HUES64 (cell line): ENCODE measurements around the gene KAZN.

Source experiments
- H3K27ac ChIP-seq: 2 replicates; pipeline ENCODE4 v1.7.0; 2013; ENCODE audit warnings: low read depth, low read length, inconsistent platforms
- H3K27me3 ChIP-seq: 2 replicates; pipeline ENCODE4 v1.6.1; 2013; ENCODE audit warnings: mild to moderate bottlenecking, low read length; ENCODE audit not compliant: insufficient read depth
- H3K36me3 ChIP-seq: 2 replicates; pipeline ENCODE4 v1.6.1; 2013; ENCODE audit warnings: mild to moderate bottlenecking, low read length; ENCODE audit not compliant: insufficient read depth
- H3K4me1 ChIP-seq: 2 replicates; pipeline ENCODE4 v1.6.1; 2013; ENCODE audit warnings: mild to moderate bottlenecking, low read length, moderate library complexity; ENCODE audit not compliant: insufficient read depth
- H3K4me3 ChIP-seq: 2 replicates; pipeline ENCODE4 v1.5.1; 2013; ENCODE audit warnings: mild to moderate bottlenecking, low read length, moderate library complexity
- H3K9ac ChIP-seq: 2 replicates; pipeline ENCODE4 v1.6.1; 2013; ENCODE audit warnings: mild to moderate bottlenecking, low read depth, low read length
- H3K9me3 ChIP-seq: 2 replicates; pipeline ENCODE4 v1.6.1; 2013; ENCODE audit warnings: low read depth, low read length; ENCODE audit not compliant: insufficient read depth
- WGBS: fragments of 150-250, 120-280 bp; methylation state at CpG from one replicate; pipeline ENCODE4 v1.1.7; 2013; ENCODE audit warnings: missing lambda C conversion rate; 5-methylcytosine and 5-hydroxymethylcytosine counted together

KAZN gene

DNA sequence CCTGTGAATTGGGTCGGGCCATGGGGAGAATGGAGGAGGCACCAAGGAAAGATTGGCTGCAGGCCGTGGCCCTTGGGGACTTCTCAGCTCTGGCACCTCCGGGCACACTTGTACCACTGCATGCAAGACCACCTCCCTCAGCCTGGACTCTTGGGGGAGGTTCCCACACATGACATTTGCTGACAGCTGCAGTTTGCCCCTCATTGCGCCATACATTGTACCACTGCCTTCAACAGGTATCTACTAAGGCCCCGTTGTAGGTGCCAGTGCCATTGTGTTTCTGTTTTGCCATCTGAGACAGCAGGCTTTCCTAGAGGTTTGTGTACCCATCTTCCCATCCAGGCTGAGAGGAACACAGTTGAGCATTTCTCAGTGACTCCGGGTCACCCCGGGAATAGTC, 395.7 kb downstream of the KAZN start:
- H3K36me3 ChIP-seq: no peaks in the 10 kb centered on the region
- H3K27ac ChIP-seq: no peak overlapping the region
- no peak overlapping the region for H3K9ac ChIP-seq
- 93% methylated on average over 7 of the region's 7 CpGs for WGBS
- peaks cover 10% of the 10 kb centered on the region; the same call in 1 of the 2 replicates for H3K4me1 ChIP-seq
- no peak overlapping the region for H3K4me3 ChIP-seq
- no peaks in the 10 kb centered on the region for H3K9me3 ChIP-seq
- no peaks in the 10 kb centered on the region for H3K27me3 ChIP-seq

DNA sequence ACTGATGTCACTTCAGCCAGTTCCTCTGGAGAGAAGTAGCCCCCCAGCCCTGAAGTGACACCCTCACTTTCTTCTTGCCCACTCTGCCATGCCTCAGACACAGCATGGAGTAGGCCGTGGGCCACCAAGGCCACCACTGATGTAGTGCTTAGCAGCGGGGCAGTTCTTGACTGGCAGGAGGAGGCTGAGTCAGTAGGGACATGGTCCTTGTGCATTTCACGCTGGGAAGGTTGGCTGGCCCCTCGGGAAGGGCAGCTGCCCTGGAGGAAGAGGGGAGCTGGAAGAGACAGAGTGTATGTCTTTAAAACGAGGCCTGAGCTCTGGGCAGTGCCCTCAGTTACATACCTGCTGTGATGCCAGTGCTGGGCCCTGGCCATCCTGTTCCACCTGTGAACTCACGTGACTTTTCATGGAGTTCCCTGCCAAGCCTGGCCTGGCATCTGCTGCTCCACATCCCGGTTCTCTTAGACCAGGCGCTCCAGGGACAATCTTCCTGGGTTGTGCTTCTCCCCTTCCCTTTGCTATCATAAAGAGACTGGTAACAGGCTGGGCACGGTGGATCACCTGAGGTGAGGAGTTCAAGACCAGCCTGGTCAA, 396.5 kb downstream of the KAZN start:
- no peak overlapping the region for H3K27ac ChIP-seq
- no peaks in the 10 kb centered on the region for H3K36me3 ChIP-seq
- peaks cover 10% of the 10 kb centered on the region; the same call in 1 of the 2 replicates for H3K4me1 ChIP-seq
- H3K4me3 ChIP-seq: no peak overlapping the region
- H3K9me3 ChIP-seq: no peaks in the 10 kb centered on the region
- no peaks in the 10 kb centered on the region for H3K27me3 ChIP-seq
- 90% methylated on average over 9 of the region's 9 CpGs for WGBS
- no peak overlapping the region for H3K9ac ChIP-seq

DNA sequence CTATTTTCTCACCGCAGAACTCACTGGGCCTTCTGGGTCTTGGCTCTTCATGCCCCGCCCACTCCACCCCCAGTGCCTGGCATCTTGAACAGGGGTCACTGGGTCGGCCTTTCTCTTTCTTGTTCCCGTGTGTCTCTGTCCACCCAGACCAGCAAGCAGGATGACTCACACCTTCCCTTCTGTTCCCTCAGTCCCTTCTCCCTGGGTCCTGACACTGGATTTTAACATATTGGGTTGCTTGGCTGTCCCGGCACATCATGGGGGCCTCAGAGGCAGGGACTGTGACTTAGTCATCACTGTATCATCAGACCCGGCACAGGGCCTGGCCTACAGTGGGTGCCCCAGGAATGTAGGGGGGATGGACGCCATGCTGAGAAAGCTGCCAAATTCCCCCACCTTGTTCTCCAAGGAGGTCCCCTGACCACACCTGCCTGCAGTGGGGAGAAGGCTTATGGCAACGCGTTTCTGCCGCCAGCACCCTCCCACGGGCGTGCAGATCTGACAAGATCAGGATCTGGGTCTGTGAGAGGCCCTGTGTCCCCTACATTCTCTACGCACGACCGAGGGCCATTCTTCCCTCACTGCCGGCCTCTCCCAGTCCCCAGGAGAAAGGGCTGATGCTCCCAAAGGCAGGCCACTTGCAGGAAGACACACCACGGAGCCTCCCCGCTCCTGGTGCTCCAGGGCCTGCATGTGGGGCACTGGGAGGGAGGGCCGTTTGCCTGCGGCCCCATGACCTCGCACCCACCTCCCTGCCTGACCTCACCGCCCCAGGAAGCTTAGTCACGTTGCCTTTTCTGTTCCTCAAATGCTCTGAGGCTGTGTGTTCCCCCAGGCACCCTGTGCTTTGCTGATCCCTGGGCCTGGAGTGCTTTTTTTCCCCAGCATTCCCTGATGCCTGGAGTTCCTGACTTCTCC, 397.9 kb downstream of the KAZN start:
- Histone ChIP-seq H3K4me1 (peaks cover 10% of the 10 kb centered on the region; the same call in 1 of the 2 replicates), H3K9me3 (no peaks in the 10 kb centered on the region), H3K27ac (peak overlapping the region; percentile 40; the same call in 1 of the 2 replicates), H3K9ac (no peak overlapping the region), H3K27me3 (no peaks in the 10 kb centered on the region), H3K4me3 (no peak overlapping the region), H3K36me3 (no peaks in the 10 kb centered on the region)
- 66% methylated on average over 23 of the region's 23 CpGs for WGBS

DNA sequence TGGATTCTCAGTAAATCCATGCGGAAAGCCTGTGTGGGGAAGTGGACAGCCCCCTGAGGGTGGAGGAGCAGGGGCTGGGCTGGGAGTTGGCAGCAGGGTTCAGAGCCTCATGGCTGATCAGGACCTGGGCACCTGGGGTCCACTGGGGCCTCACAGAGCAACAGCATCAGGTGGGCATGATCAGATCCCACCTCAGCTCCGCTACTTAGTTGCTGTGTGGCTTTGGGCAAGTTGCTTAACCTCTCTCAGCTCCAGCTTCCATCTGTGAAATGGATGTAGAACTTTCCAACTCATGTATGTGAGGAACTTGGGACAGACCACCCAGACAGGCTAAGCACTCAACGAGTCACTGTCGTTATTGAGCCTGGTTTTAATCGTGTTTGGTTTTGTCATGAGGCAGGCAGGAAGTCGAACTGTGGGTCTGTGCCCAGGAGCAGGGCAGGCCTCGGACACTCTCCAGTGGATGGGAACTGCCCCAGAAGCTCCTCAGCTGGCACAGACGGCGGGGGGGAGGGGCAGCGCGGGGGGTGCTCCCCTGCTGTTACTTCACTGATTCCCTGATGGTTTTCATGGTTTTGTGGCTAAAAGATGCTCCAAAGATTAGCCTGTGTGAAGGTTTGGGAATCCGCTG, 399.3 kb downstream of the KAZN start:
- Histone ChIP-seq H3K9ac (no peak overlapping the region), H3K27me3 (no peaks in the 10 kb centered on the region), H3K36me3 (no peaks in the 10 kb centered on the region), H3K4me1 (peaks cover 10% of the 10 kb centered on the region; the same call in 1 of the 2 replicates), H3K9me3 (no peaks in the 10 kb centered on the region), H3K4me3 (no peak overlapping the region), H3K27ac (no peak overlapping the region)
- WGBS: 81% methylated on average over 12 of the region's 12 CpGs

DNA sequence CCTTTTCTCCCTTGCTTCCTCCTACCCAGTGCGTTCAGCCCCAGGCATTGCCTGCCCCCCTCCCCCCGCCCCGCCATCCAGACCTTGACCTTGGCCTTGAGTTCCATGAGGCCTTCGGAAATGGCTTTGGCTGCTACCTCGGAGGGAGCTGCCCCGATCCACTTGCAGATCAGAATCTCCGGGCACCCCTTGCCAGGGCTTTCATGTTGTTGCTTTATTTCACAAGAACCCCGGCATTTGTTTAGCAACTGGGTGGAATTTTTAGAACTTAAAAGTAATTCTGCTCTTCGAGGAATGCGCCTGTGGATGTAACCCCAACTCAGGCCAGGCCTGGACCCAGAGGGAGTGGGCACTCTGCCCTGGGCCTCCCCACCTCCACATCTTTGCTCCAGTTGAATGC, 401.0 kb downstream of the KAZN start:
- Histone ChIP-seq H3K36me3 (no peaks in the 10 kb centered on the region), H3K9ac (no peak overlapping the region), H3K4me3 (no peak overlapping the region), H3K27me3 (no peaks in the 10 kb centered on the region), H3K9me3 (no peaks in the 10 kb centered on the region), H3K4me1 (peaks cover 10% of the 10 kb centered on the region; the same call in 1 of the 2 replicates), H3K27ac (no peak overlapping the region)
- WGBS: 87% methylated on average over 10 of the region's 10 CpGs

DNA sequence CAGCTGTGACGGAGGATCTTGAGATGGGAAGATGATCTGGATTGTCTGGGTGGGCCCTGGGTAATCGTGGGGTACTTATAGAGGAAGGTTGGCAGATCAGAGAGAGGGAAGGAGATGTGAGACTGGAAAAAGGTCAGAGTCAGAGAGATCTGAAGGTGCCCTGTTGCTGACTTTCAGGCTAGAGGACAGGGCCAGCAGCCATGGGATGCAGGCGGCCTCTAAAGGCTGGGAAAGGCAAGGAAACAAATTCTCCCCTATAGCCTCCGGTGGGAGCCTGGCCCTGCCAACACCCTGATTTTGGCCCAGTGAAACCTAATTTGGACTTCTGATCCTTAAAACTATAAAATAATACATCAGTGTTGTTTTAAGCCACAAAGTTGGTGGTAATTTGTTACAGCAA, 401.5 kb downstream of the KAZN start:
- H3K4me1 ChIP-seq: peaks cover 10% of the 10 kb centered on the region; the same call in 1 of the 2 replicates
- no peaks in the 10 kb centered on the region for H3K9me3 ChIP-seq
- H3K36me3 ChIP-seq: no peaks in the 10 kb centered on the region
- no peak overlapping the region for H3K4me3 ChIP-seq
- H3K27me3 ChIP-seq: no peaks in the 10 kb centered on the region
- no peak overlapping the region for H3K9ac ChIP-seq
- WGBS: 90% methylated on average over 4 of the region's 4 CpGs
- no peak overlapping the region for H3K27ac ChIP-seq

DNA sequence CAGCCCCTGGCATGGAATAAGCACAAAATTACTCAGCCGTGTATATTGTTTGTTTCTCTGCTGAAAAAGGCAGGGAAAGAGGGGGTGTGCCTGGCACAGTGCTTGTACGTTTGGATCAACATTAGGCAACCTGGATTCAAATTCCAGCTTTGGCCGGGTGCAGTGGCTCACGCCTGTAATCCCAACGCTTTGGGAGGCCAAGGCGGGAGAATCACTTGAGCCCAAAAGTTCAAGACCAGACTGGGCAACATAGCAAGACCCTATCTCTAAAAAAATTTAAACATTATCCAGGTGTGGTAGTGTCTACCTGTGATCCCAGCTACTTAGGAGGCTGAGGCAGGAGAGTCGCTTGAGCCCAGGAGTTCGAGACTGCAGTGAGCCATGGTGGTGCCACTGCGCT, 402.2 kb downstream of the KAZN start:
- H3K27me3 ChIP-seq: no peaks in the 10 kb centered on the region
- H3K36me3 ChIP-seq: no peaks in the 10 kb centered on the region
- no peak overlapping the region for H3K9ac ChIP-seq
- no peak overlapping the region for H3K4me3 ChIP-seq
- H3K4me1 ChIP-seq: peaks cover 10% of the 10 kb centered on the region; the same call in 1 of the 2 replicates
- WGBS: 93% methylated on average over 9 of the region's 9 CpGs
- no peak overlapping the region for H3K27ac ChIP-seq
- H3K9me3 ChIP-seq: no peaks in the 10 kb centered on the region

DNA sequence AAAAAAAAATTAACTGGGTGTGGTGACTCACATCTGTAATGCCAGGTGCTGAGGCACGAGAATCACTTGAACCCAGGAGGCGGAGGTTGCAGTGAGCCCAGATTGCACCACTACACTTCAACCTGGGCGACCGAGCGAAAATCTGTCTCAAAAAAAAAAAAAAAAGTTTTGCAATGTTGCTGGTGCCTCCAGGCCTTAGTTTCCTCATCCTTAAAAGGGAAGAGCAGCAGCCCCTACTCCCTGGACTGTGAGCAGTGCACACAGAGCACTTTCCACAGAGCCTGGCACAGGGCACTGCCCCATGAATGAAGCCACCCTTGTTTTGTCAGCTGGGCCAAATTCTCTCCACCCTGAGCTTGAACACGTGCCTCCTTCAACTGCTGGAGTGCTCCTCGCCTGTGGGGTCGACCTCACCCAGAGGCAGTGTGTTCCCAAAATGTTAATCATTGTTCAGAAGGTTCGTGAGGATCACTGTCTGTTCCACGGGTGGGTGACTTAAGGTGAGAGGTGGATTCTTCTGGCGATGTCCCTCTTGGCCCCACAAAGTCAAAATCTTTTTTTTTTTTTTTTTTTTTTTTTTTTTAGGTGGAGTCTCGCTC, 402.9 kb downstream of the KAZN start:
- Histone ChIP-seq H3K27ac (no peak overlapping the region), H3K4me3 (no peak overlapping the region), H3K36me3 (no peaks in the 10 kb centered on the region), H3K27me3 (no peaks in the 10 kb centered on the region), H3K9me3 (no peaks in the 10 kb centered on the region), H3K4me1 (peaks cover 5% of the 10 kb centered on the region; the same call in 1 of the 2 replicates), H3K9ac (no peak overlapping the region)
- 91% methylated on average over 10 of the region's 12 CpGs for WGBS

DNA sequence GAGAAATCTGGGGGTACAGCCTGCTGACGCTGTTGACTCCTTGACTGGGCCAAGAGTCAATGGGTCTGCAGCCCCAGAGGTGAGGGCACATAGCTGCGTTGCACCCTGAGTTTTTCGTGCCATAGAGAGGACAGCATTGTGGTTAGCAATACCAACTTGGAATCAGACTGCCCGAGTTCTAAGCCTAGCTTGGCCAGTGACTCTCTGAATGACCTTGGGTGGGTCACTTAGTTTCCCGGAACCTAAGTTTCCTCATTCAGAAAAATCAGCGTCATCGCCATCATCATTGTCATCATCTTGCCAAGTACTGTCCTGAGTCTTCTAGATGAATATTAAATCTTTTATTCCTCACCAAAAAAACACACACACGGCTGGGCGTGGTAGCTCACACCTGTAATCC, 403.8 kb downstream of the KAZN start:
- no peaks in the 10 kb centered on the region for H3K36me3 ChIP-seq
- H3K27me3 ChIP-seq: no peaks in the 10 kb centered on the region
- no peak overlapping the region for H3K27ac ChIP-seq
- WGBS: 95% methylated on average over 9 of the region's 9 CpGs
- no peaks in the 10 kb centered on the region for H3K4me1 ChIP-seq
- no peaks in the 10 kb centered on the region for H3K9me3 ChIP-seq
- no peak overlapping the region for H3K4me3 ChIP-seq
- H3K9ac ChIP-seq: no peak overlapping the region

DNA sequence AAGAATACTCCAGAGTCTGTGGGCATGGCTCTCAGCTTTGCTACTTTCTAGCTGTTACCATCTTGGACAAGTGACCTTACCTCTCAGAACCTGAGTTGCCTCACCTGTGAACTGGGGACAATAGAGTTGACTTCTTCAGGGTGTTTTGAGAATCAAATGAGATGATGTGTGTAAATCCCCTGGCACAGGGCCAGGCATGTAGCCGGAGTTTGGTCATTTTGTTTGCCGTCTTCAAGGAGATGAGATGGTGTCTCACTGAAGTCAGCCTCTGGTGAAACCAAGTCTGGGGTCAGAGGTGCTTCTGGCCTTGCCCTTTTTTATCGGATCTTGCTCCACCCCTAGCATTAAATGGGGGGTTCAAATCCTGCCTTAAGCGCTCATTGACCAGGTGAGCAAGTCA, 405.9 kb downstream of the KAZN start:
- H3K27ac ChIP-seq: no peak overlapping the region
- no peaks in the 10 kb centered on the region for H3K4me1 ChIP-seq
- no peaks in the 10 kb centered on the region for H3K9me3 ChIP-seq
- no peak overlapping the region for H3K9ac ChIP-seq
- no peaks in the 10 kb centered on the region for H3K27me3 ChIP-seq
- H3K36me3 ChIP-seq: no peaks in the 10 kb centered on the region
- WGBS: 96% methylated on average over 4 of the region's 4 CpGs
- no peak overlapping the region for H3K4me3 ChIP-seq

DNA sequence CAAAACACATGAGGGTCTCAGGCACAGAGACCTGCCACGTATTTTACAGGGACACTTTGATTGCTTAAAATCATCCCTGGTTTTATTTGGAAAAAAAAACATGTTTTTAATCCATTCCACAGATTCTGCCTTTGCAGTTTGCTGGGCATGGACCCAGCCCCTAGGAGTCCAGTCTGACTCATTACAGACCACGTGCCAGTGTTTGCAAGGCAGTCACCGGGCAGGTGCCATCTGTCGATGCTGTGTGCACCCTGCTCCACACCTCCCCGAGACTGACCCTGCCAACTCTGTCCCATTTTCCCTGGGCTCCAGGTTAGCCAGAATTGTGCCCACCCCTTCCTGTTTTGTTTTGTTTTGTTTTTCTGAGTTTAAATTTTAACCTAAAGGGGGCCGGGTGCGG, 406.6 kb downstream of the KAZN start:
- no peaks in the 10 kb centered on the region for H3K36me3 ChIP-seq
- no peak overlapping the region for H3K27ac ChIP-seq
- no peaks in the 10 kb centered on the region for H3K27me3 ChIP-seq
- no peak overlapping the region for H3K4me3 ChIP-seq
- H3K9ac ChIP-seq: no peak overlapping the region
- WGBS: 89% methylated on average over 7 of the region's 7 CpGs
- H3K9me3 ChIP-seq: no peaks in the 10 kb centered on the region
- H3K4me1 ChIP-seq: no peaks in the 10 kb centered on the region
